ENCODE results near the gene ETNK2. TPM values are rescaled to one million over a fixed set of nuclear protein-coding genes. Genes with fewer than 3 reads are reported as not detected.

Gene ETNK2
- total and polyA plus RNA-seq, 2 experiments from 2014 or later, result 7.6 to 26.2 TPM

- Histone ChIP-seq H3K27me3 (ENCODE audit: insufficient read depth) (no peaks in the 10 kb centered on the region), H4K20me1 (replicated peaks; ENCODE audit: insufficient read depth) (peaks cover 24% of the 10 kb centered on the region), H3K4me1 (ENCODE audit: insufficient read depth) (peaks cover 69% of the 10 kb centered on the region), H3K79me2 (replicated peaks; ENCODE audit: insufficient read depth) (peaks cover 88% of the 10 kb centered on the region), H3K4me3 (no peak overlapping the region), H3K36me3 (ENCODE audit: insufficient read depth) (0 out of 2 replicates have a peak, but pooled peaks cover 2% of the 10 kb centered on the region), H3K27ac (ENCODE audit: low read depth) (peak overlapping the region; percentile 0; the same call in 1 of the 2 replicates), H2AFZ (no peak overlapping the region), H3K4me2 (peak overlapping the region; percentile 24), H3K9me2 (ENCODE audit: insufficient read depth) (no peaks in the 10 kb centered on the region), H3F3A (replicated peaks; ENCODE audit: low read depth) (no peaks in the 10 kb centered on the region)
- Mint-ChIP-seq H3K27ac (no peak overlapping the region), H3K27me3 (ENCODE audit: insufficient read depth, low read depth, poor library complexity) (peaks cover 23% of the 10 kb centered on the region), H3K4me3 (no peak overlapping the region), H3K4me1 (peaks cover 60% of the 10 kb centered on the region), H3K36me3 (ENCODE audit: low read depth) (peaks cover 36% of the 10 kb centered on the region), H3K9me3 (no peaks in the 10 kb centered on the region)
- DNase-seq (ENCODE audit: low spot score) (peak; percentile 60), ATAC-seq (no peak)
- TF ChIP-seq POLR2AphosphoS5 (IDR thresholded peaks at IDR 0.05; ENCODE audit: low read depth) (no peak), ETS1 (IDR thresholded peaks at IDR 0.05) (no peak), EZH2phosphoT487 (IDR thresholded peaks at IDR 0.05; ENCODE audit: unreplicated experiment) (no peak), ZNF114 (CRISPR knock-in tag; IDR thresholded peaks at IDR 0.05) (no peak), EZH2 (IDR thresholded peaks at IDR 0.05; ENCODE audit: low read depth, unreplicated experiment) (no peak), STAT1 (IDR thresholded peaks at IDR 0.05; ENCODE audit: unreplicated experiment) (no peak), ZNF462 (CRISPR knock-in tag; IDR thresholded peaks at IDR 0.05) (no peak), NANOG (IDR thresholded peaks at IDR 0.05; ENCODE audit: borderline replicate concordance) (no peak), REST (IDR thresholded peaks at IDR 0.05; ENCODE audit: unreplicated experiment) (no peak), CREB1 (CRISPR knock-in tag; IDR thresholded peaks at IDR 0.05; ENCODE audit: low read depth) (no peak), JUNB (IDR thresholded peaks at IDR 0.05; ENCODE audit: unreplicated experiment) (no peak), CTCF (conservative IDR thresholded peaks at IDR 0.05; ENCODE audit: low read depth in 2 of 2) (no peak), ZNF331 (CRISPR knock-in tag; IDR thresholded peaks at IDR 0.05; ENCODE audit: low read depth) (no peak)
Observed at GRCh38 chr1:204110894-204111633, 40.8 kb downstream of the ETNK2 start.
